HEK293 (cell line): ENCODE data around the gene CMC4.
A peak's percentile ranks its signal among the peaks of the same experiment; 100 is the strongest.

ENCODE experiments used
- CTCF ChIA-PET: fragments of 350-600 bp; formaldehyde crosslinking; extraction: SDS; loops from one replicate; lab custom pipeline; 2021; ENCODE audit warnings: antibody characterized with exemption; lab: Yijun Ruan, JAX
- POLR2A ChIA-PET: fragments of 300-600 bp; formaldehyde crosslinking; extraction: SDS; loops from one replicate; lab custom pipeline; 2020; ENCODE audit warnings: antibody characterized with exemption, inconsistent platforms; lab: Yijun Ruan, JAX
- H3K27ac ChIP-seq: fragments of 200-500 bp; sonication (Bioruptor generic); 2 replicates; pipeline ENCODE4 v1.5.1; 2014; ENCODE audit warnings: low read depth, low read length, control low read depth, inconsistent platforms; ENCODE audit errors: extremely low read depth
- H3K36me3 ChIP-seq, 2 experiments: fragments of 200-500 bp in 1 of 2; sonication (Bioruptor generic) in 1 of 2; 1 replicate in 1 of 2; 2 replicates in 1 of 2; pipeline ENCODE4 v1.5.1; 2014 to 2017; ENCODE audit warnings: inconsistent platforms in 2 of 2, low read length in 2 of 2; ENCODE audit not compliant: control insufficient read depth in 2 of 2, insufficient read depth in 1 of 2
- H3K4me1 ChIP-seq: fragments of 200-500 bp; sonication (Bioruptor generic); 2 replicates; pipeline ENCODE4 v1.5.1; 2014; ENCODE audit warnings: mild to moderate bottlenecking, low read length, inconsistent platforms; ENCODE audit not compliant: control insufficient read depth, insufficient read depth
- H3K4me3 ChIP-seq: 2 replicates; pipeline ENCODE4 v1.5.1; 2011; ENCODE audit warnings: low read depth, mild to moderate bottlenecking, control low read depth, low read length, moderate library complexity
- H3K9me3 ChIP-seq: fragments of 200-500 bp; sonication (Bioruptor generic); 2 replicates; pipeline ENCODE4 v1.5.1; 2014; ENCODE audit warnings: low read depth, low read length, inconsistent platforms; ENCODE audit not compliant: control insufficient read depth, insufficient read depth
- FEZF1 ChIP-seq: fragments of 450-650 bp; formaldehyde crosslinking; IDR thresholded peaks from 2 replicates; pipeline ENCODE4 v1.5.1; 2016; ENCODE audit warnings: missing biosample characterization, missing genetic modification characterization
- SP7 ChIP-seq: fragments of 450-650 bp; formaldehyde crosslinking; IDR thresholded peaks from 2 replicates; pipeline ENCODE4 v1.5.1; 2016; ENCODE audit warnings: missing biosample characterization, missing genetic modification characterization
- ZBTB20 ChIP-seq: fragments of 450-650 bp; formaldehyde crosslinking; IDR thresholded peaks from 2 replicates; pipeline ENCODE4 v1.5.1; 2016; ENCODE audit warnings: missing biosample characterization, missing genetic modification characterization
- ZBTB21 ChIP-seq: fragments of 450-650 bp; formaldehyde crosslinking; IDR thresholded peaks from 2 replicates; pipeline ENCODE4 v1.5.1; 2017; ENCODE audit warnings: missing biosample characterization, missing genetic modification characterization
- ZBTB8A ChIP-seq: fragments of 450-650 bp; formaldehyde crosslinking; IDR thresholded peaks from 2 replicates; pipeline ENCODE4 v1.5.1; 2016; ENCODE audit warnings: missing biosample characterization, missing genetic modification characterization
- ZEB2 ChIP-seq: fragments of 450-650 bp; formaldehyde crosslinking; IDR thresholded peaks from 2 replicates; pipeline ENCODE4 v1.5.1; 2016; ENCODE audit warnings: missing biosample characterization, missing genetic modification characterization
- ZFP37 ChIP-seq: fragments of 450-650 bp; formaldehyde crosslinking; IDR thresholded peaks from 2 replicates; pipeline ENCODE4 v1.5.1; 2016; ENCODE audit warnings: missing biosample characterization, missing genetic modification characterization
- ZFP69B ChIP-seq: fragments of 450-650 bp; formaldehyde crosslinking; IDR thresholded peaks from 2 replicates; pipeline ENCODE4 v1.5.1; 2016; ENCODE audit warnings: missing biosample characterization, missing genetic modification characterization
- ZIC2 ChIP-seq: fragments of 450-650 bp; formaldehyde crosslinking; IDR thresholded peaks from 2 replicates; pipeline ENCODE4 v1.5.1; 2016; ENCODE audit warnings: missing biosample characterization, missing genetic modification characterization
- ZNF146 ChIP-seq: fragments of 450-650 bp; formaldehyde crosslinking; IDR thresholded peaks from 2 replicates; pipeline ENCODE4 v1.5.1; 2016; ENCODE audit warnings: missing biosample characterization, missing genetic modification characterization
- ZNF16 ChIP-seq: fragments of 450-650 bp; formaldehyde crosslinking; IDR thresholded peaks from 2 replicates; pipeline ENCODE4 v1.5.1; 2016; ENCODE audit warnings: low read depth, missing biosample characterization, missing genetic modification characterization
- ZNF175 ChIP-seq: fragments of 450-650 bp; formaldehyde crosslinking; IDR thresholded peaks from 2 replicates; pipeline ENCODE4 v1.5.1; 2016; ENCODE audit warnings: missing biosample characterization, missing genetic modification characterization
- ZNF2 ChIP-seq: fragments of 450-650 bp; formaldehyde crosslinking; IDR thresholded peaks from 2 replicates; pipeline ENCODE4 v1.5.1; 2016; ENCODE audit warnings: missing biosample characterization, missing genetic modification characterization
- ZNF335 ChIP-seq: fragments of 450-650 bp; formaldehyde crosslinking; conservative IDR thresholded peaks from 2 replicates; pipeline ENCODE4 v1.5.1; 2016; ENCODE audit warnings: missing biosample characterization, missing genetic modification characterization
- ZNF501 ChIP-seq: fragments of 450-650 bp; formaldehyde crosslinking; IDR thresholded peaks from 2 replicates; pipeline ENCODE4 v1.5.1; 2016; ENCODE audit warnings: missing biosample characterization, missing genetic modification characterization
- ZNF544 ChIP-seq: fragments of 450-650 bp; formaldehyde crosslinking; IDR thresholded peaks from 2 replicates; pipeline ENCODE4 v1.5.0; 2017; ENCODE audit warnings: missing biosample characterization, missing genetic modification characterization
- ZNF558 ChIP-seq: fragments of 450-650 bp; formaldehyde crosslinking; IDR thresholded peaks from 2 replicates; pipeline ENCODE4 v1.5.1; 2016; ENCODE audit warnings: missing biosample characterization, missing genetic modification characterization
- ZNF571 ChIP-seq: fragments of 450-650 bp; formaldehyde crosslinking; IDR thresholded peaks from 2 replicates; pipeline ENCODE4 v1.5.0; 2017; ENCODE audit warnings: missing biosample characterization, missing genetic modification characterization
- ZNF624 ChIP-seq: fragments of 450-650 bp; formaldehyde crosslinking; IDR thresholded peaks from 2 replicates; pipeline ENCODE4 v1.5.1; 2017; ENCODE audit warnings: missing biosample characterization, missing genetic modification characterization
- ZXDB ChIP-seq: fragments of 450-650 bp; formaldehyde crosslinking; IDR thresholded peaks from 2 replicates; pipeline ENCODE4 v1.5.1; 2016; ENCODE audit warnings: missing biosample characterization, missing genetic modification characterization
- TF ChIP-seq, protein P1 (sequence below): fragments of 450-650 bp; formaldehyde crosslinking; IDR thresholded peaks from 2 replicates; pipeline ENCODE4 v1.5.1; 2016; ENCODE audit warnings: missing biosample characterization, missing genetic modification characterization
- TF ChIP-seq, protein P2 (sequence below): fragments of 450-650 bp; formaldehyde crosslinking; IDR thresholded peaks from 2 replicates; pipeline ENCODE4 v1.5.1; 2016; ENCODE audit warnings: missing biosample characterization, missing genetic modification characterization
- TF ChIP-seq, protein P3 (sequence below): fragments of 450-650 bp; formaldehyde crosslinking; IDR thresholded peaks from 2 replicates; pipeline ENCODE4 v1.5.1; 2016; ENCODE audit warnings: missing biosample characterization, missing genetic modification characterization
- TF ChIP-seq, protein P4 (sequence below): fragments of 450-650 bp; formaldehyde crosslinking; IDR thresholded peaks from 2 replicates; pipeline ENCODE4 v1.5.1; 2016; ENCODE audit warnings: missing biosample characterization, missing genetic modification characterization, low read depth
- TF ChIP-seq, protein P5 (sequence below): fragments of 450-650 bp; formaldehyde crosslinking; IDR thresholded peaks from 2 replicates; pipeline ENCODE4 v1.5.1; 2017; ENCODE audit warnings: missing biosample characterization, missing genetic modification characterization

Gene CMC4

DNA sequence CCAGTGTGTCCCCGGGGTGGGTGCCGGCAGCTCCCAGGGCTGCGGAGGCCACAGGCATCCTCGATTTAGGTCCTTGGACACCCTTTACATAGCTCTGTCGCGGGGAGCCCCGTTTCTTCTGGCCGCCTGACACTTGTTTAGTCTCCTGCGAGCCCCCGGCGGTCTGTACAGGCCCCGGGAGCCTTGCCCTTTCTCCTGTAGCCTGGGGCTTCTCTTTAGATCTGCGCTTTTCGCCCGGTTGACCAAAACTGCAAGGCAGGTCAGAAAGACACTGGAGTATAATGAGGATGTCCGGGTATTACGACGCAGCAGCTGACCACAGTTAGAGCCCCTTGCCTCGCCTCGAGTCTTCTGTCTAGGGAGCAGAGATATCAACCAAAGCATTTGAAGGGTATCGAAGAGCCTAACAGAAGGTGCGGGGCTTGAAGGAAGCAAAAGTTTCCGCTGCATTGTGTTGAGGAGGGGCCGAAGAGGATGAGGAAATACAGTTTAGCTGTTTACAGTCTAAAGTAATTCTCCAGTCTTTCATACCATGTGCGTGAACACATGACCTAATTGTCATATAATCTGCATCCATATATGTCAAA lies 851 bp upstream of the CMC4 start:
- TF ChIP-seq ZNF16 (tag by site-specific recombination) (no peak), ZFP37 (tag by site-specific recombination) (no peak), ZEB2 (tag by site-specific recombination) (0 out of 2 replicates have a peak, but pooled peaks have one; percentile 11), ZNF2 (0 out of 2 replicates have a peak, but pooled peaks have one; percentile 7), SP7 (tag by site-specific recombination) (peak; percentile 3; the same call in 1 of the 2 replicates), FEZF1 (tag by site-specific recombination) (no peak), ZBTB8A (tag by site-specific recombination) (peak; percentile 7), ZXDB (tag by site-specific recombination) (no peak), ZNF558 (tag by site-specific recombination) (0 out of 2 replicates have a peak, but pooled peaks have one; percentile 8), ZFP69B (tag by site-specific recombination) (peak; percentile 2; the same call in 1 of the 2 replicates), ZIC2 (0 out of 2 replicates have a peak, but pooled peaks have one; percentile 31), ZBTB20 (tag by site-specific recombination) (peak; percentile 32; the same call in 1 of the 2 replicates), ZNF335 (tag by site-specific recombination) (peak; percentile 38), ZNF624 (no peak), ZNF146 (tag by site-specific recombination) (peak; percentile 2; the same call in 1 of the 2 replicates)
- TF ChIP-seq, protein P1, sequence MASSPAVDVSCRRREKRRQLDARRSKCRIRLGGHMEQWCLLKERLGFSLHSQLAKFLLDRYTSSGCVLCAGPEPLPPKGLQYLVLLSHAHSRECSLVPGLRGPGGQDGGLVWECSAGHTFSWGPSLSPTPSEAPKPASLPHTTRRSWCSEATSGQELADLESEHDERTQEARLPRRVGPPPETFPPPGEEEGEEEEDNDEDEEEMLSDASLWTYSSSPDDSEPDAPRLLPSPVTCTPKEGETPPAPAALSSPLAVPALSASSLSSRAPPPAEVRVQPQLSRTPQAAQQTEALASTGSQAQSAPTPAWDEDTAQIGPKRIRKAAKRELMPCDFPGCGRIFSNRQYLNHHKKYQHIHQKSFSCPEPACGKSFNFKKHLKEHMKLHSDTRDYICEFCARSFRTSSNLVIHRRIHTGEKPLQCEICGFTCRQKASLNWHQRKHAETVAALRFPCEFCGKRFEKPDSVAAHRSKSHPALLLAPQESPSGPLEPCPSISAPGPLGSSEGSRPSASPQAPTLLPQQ (tag by site-specific recombination): 0 out of 2 replicates have a peak, but pooled peaks have one; percentile 6
- TF ChIP-seq, protein P2, sequence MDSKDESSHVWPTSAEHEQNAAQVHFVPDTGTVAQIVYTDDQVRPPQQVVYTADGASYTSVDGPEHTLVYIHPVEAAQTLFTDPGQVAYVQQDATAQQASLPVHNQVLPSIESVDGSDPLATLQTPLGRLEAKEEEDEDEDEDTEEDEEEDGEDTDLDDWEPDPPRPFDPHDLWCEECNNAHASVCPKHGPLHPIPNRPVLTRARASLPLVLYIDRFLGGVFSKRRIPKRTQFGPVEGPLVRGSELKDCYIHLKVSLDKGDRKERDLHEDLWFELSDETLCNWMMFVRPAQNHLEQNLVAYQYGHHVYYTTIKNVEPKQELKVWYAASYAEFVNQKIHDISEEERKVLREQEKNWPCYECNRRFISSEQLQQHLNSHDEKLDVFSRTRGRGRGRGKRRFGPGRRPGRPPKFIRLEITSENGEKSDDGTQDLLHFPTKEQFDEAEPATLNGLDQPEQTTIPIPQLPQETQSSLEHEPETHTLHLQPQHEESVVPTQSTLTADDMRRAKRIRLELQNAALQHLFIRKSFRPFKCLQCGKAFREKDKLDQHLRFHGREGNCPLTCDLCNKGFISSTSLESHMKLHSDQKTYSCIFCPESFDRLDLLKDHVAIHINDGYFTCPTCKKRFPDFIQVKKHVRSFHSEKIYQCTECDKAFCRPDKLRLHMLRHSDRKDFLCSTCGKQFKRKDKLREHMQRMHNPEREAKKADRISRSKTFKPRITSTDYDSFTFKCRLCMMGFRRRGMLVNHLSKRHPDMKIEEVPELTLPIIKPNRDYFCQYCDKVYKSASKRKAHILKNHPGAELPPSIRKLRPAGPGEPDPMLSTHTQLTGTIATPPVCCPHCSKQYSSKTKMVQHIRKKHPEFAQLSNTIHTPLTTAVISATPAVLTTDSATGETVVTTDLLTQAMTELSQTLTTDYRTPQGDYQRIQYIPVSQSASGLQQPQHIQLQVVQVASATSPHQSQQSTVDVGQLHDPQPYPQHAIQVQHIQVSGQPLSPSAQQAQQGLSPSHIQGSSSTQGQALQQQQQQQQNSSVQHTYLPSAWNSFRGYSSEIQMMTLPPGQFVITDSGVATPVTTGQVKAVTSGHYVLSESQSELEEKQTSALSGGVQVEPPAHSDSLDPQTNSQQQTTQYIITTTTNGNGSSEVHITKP (tag by site-specific recombination): 0 out of 2 replicates have a peak, but pooled peaks have one; percentile 1
- TF ChIP-seq, all 188 proteins: peak for 12
- Histone ChIP-seq H3K9me3 (no peaks in the 10 kb centered on the region), H3K4me3 (peak overlapping the region; percentile 72), H3K4me1 (no peaks in the 10 kb centered on the region), H3K27ac (peak overlapping the region; percentile 81), H3K36me3 (peaks cover 4 to 32% of the 10 kb centered on the region in 2 experiments; a peak in 2 of 3 replicates)
- CTCF ChIA-PET: interaction anchor here (0.6 to 1.8 kb wide), 3 partner anchors 14 to 154 kb away, joined by 3 to 5 read pairs (median 5); no protein-coding TSS in a partner anchor
- POLR2A ChIA-PET: interaction anchor here (1.8 kb wide), 1 partner anchor 45 kb away, joined by 4 read pairs; the partner anchor contains the start of gene FUNDC2

DNA sequence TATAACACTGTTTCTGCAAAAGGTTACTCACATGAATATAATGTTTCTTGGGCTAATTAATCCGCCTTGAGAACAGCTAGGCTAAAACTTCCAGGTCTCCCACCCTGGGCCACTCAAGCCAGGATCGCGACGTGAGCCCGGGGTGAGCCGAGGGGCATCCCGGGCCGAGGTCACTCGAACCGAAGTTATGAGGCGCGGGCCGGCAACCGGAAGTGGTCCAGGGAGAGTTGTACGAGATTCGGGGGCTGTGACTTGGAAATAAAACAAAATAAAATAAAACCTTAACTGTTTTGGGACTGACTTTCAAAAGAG lies 317 bp downstream of the CMC4 start:
- POLR2A ChIA-PET: interaction anchor here (0.9 kb wide), 1 partner anchor 44 kb away, joined by 3 read pairs; the partner anchor contains the start of gene FUNDC2
- H3K9me3 ChIP-seq: no peaks in the 10 kb centered on the region
- CTCF ChIA-PET: interaction anchor here (1.0 to 1.3 kb wide), 2 partner anchors 10 to 16 kb away, joined by 3 read pairs; no protein-coding TSS in a partner anchor
- H3K36me3 ChIP-seq: peaks cover 0 to 22% of the 10 kb centered on the region in 2 experiments; a peak in 1 of 3 replicates
- peak overlapping the region; percentile 72 for H3K27ac ChIP-seq
- no peaks in the 10 kb centered on the region for H3K4me1 ChIP-seq
- H3K4me3 ChIP-seq: peak overlapping the region; percentile 55
- TF ChIP-seq ZNF624 (no peak), ZNF335 (tag by site-specific recombination) (peak; percentile 64; the same call in 1 of the 2 replicates), ZNF175 (tag by site-specific recombination) (no peak), ZNF501 (tag by site-specific recombination) (peak; percentile 45; the same call in 1 of the 2 replicates), ZNF571 (no peak), ZNF544 (tag by site-specific recombination) (no peak), ZBTB21 (tag by site-specific recombination) (no peak)
- TF ChIP-seq, protein P3, sequence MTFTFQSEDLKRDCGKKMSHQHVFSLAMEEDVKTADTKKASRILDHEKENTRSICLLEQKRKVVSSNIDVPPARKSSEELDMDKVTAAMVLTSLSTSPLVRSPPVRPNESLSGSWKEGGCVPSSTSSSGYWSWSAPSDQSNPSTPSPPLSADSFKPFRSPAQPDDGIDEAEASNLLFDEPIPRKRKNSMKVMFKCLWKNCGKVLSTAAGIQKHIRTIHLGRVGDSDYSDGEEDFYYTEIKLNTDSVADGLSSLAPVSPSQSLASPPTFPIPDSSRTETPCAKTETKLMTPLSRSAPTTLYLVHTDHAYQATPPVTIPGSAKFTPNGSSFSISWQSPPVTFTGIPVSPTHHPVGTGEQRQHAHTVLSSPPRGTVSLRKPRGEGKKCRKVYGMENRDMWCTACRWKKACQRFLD (tag by site-specific recombination): no peak
- TF ChIP-seq, protein P4, sequence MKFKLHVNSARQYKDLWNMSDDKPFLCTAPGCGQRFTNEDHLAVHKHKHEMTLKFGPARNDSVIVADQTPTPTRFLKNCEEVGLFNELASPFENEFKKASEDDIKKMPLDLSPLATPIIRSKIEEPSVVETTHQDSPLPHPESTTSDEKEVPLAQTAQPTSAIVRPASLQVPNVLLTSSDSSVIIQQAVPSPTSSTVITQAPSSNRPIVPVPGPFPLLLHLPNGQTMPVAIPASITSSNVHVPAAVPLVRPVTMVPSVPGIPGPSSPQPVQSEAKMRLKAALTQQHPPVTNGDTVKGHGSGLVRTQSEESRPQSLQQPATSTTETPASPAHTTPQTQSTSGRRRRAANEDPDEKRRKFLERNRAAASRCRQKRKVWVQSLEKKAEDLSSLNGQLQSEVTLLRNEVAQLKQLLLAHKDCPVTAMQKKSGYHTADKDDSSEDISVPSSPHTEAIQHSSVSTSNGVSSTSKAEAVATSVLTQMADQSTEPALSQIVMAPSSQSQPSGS (tag by site-specific recombination): no peak
- TF ChIP-seq, protein P5, sequence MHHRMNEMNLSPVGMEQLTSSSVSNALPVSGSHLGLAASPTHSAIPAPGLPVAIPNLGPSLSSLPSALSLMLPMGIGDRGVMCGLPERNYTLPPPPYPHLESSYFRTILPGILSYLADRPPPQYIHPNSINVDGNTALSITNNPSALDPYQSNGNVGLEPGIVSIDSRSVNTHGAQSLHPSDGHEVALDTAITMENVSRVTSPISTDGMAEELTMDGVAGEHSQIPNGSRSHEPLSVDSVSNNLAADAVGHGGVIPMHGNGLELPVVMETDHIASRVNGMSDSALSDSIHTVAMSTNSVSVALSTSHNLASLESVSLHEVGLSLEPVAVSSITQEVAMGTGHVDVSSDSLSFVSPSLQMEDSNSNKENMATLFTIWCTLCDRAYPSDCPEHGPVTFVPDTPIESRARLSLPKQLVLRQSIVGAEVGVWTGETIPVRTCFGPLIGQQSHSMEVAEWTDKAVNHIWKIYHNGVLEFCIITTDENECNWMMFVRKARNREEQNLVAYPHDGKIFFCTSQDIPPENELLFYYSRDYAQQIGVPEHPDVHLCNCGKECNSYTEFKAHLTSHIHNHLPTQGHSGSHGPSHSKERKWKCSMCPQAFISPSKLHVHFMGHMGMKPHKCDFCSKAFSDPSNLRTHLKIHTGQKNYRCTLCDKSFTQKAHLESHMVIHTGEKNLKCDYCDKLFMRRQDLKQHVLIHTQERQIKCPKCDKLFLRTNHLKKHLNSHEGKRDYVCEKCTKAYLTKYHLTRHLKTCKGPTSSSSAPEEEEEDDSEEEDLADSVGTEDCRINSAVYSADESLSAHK (tag by site-specific recombination): no peak
